ENCODE results near the gene HIVEP2. TPM values are rescaled to one million over a fixed set of nuclear protein-coding genes. Genes with fewer than 3 reads are reported as not detected.

HIVEP2 gene
- total RNA-seq, 1 experiment from 2014 or later, result 4.2 TPM

- H3K9me3 Mint-ChIP-seq, result peaks cover 0 to 2% of the 10 kb centered on the region in 2 experiments; a peak in 2 of 5 replicates
- Histone ChIP-seq H3T11ph (ENCODE audit: low read length) (no peak overlapping the region), H3K79me2 (ENCODE audit: insufficient read depth, low read length) (0 out of 2 replicates have a peak, but pooled peaks cover 2% of the 10 kb centered on the region), H3K4me1 (ENCODE audit: insufficient read depth, low read length) (no peaks in the 10 kb centered on the region; the same call in 1 of the 2 replicates), H3K23me2 (ENCODE audit: insufficient read length, low read depth, low read length, poor library complexity, severe bottlenecking) (peaks cover 22% of the 10 kb centered on the region), H2BK5ac (ENCODE audit: insufficient read length, low read length) (peak overlapping the region; percentile 74), H3K4ac (ENCODE audit: low read depth, low read length) (peak overlapping the region; percentile 66; the same call in 1 of the 2 replicates), H3K27me3 (ENCODE audit: insufficient read depth, low read length) (no peaks in the 10 kb centered on the region), H3K79me1 (ENCODE audit: insufficient read depth, low read depth, low read length, poor library complexity, severe bottlenecking) (no peaks in the 10 kb centered on the region), H2BK20ac (ENCODE audit: low read depth, low read length, poor library complexity, severe bottlenecking) (no peak overlapping the region), H4K20me1 (ENCODE audit: control insufficient read depth, insufficient read depth, insufficient read length) (no peaks in the 10 kb centered on the region), H3K14ac (ENCODE audit: insufficient read depth, low read length) (peak overlapping the region; percentile 93), H3K9ac (ENCODE audit: extremely low read depth, insufficient read length, low read length) (peak overlapping the region; percentile 58), H2AK5ac (ENCODE audit: insufficient read length, low read length) (no peak overlapping the region), H3K4me2 (ENCODE audit: insufficient read depth, insufficient read length, low read length) (peak overlapping the region; percentile 73), H3K56ac (ENCODE audit: insufficient read length, low read depth, low read length) (no peak overlapping the region), H3K23ac (ENCODE audit: insufficient read length, low read depth, low read length) (no peak overlapping the region), H4K91ac (ENCODE audit: insufficient read length, low read depth, low read length) (peak overlapping the region; percentile 98), H3K9me3 (ENCODE audit: control insufficient read depth, low read depth, low read length) (no peaks in the 10 kb centered on the region), H2BK120ac (ENCODE audit: low read depth, low read length, poor library complexity, severe bottlenecking) (no peak overlapping the region), H2BK15ac (ENCODE audit: low read depth, low read length) (0 out of 2 replicates have a peak overlapping the region, but pooled peaks have one; percentile 84), H2AFZ (ENCODE audit: low read length) (peak overlapping the region; percentile 58), H4K5ac (ENCODE audit: insufficient read length, low read depth, low read length) (no peak overlapping the region), H4K8ac (replicated peaks; ENCODE audit: insufficient read length, low read depth, low read length) (no peak overlapping the region), H3K18ac (ENCODE audit: insufficient read length, low read depth, low read length) (peak overlapping the region; percentile 95), H2BK12ac (ENCODE audit: insufficient read length, low read depth, low read length) (peak overlapping the region; percentile 84), H3K27ac (ENCODE audit: insufficient read length, low read depth, low read length) (peak overlapping the region; percentile 72)
- H3K4me3 Mint-ChIP-seq, result peak overlapping the region; percentile 91 to 92
- peaks cover 24% of the 10 kb centered on the region for H3K27me3 Mint-ChIP-seq (ENCODE audit: low read depth)
- H3K36me3 Mint-ChIP-seq (ENCODE audit: insufficient read depth in 1 of 3, low read depth in 3 of 3), result no peaks in the 10 kb centered on the region
- peaks cover 18 to 25% of the 10 kb centered on the region in 2 experiments for H3K4me1 Mint-ChIP-seq
- TF ChIP-seq, protein P1, sequence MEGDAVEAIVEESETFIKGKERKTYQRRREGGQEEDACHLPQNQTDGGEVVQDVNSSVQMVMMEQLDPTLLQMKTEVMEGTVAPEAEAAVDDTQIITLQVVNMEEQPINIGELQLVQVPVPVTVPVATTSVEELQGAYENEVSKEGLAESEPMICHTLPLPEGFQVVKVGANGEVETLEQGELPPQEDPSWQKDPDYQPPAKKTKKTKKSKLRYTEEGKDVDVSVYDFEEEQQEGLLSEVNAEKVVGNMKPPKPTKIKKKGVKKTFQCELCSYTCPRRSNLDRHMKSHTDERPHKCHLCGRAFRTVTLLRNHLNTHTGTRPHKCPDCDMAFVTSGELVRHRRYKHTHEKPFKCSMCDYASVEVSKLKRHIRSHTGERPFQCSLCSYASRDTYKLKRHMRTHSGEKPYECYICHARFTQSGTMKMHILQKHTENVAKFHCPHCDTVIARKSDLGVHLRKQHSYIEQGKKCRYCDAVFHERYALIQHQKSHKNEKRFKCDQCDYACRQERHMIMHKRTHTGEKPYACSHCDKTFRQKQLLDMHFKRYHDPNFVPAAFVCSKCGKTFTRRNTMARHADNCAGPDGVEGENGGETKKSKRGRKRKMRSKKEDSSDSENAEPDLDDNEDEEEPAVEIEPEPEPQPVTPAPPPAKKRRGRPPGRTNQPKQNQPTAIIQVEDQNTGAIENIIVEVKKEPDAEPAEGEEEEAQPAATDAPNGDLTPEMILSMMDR (conservative IDR thresholded peaks at IDR 0.05), result no peak
- no CpG with 5 or more reads among the region's 77 CpGs for WGBS (ENCODE audit: extremely low coverage, insufficient read length, low lambda C conversion rate)
- DNase-seq, result peak; percentile 52
- H3K27ac Mint-ChIP-seq, result peak overlapping the region; percentile 94 to 99 (median 98)
Measured at GRCh38 chr6:142946924-142947713, 2.1 kb upstream of the HIVEP2 start.
